GM12878 (cell line): Measurements from ENCODE around the gene SLC37A1. TPM values are rescaled to one million over a fixed set of nuclear protein-coding genes. Genes with fewer than 3 reads are reported as not detected.

Experiments
- ATAC-seq: fragments of 200-7000 bp; cut with Tn5 transposase; 3 replicates; pipeline ENCODE4 v1.9.1; 2020; ENCODE audit warnings: mild to moderate bottlenecking, moderate library complexity
- BruUV-seq: library from RNA; stranded (reverse); fragments of 400-500 nt; replicated peaks from 2 replicates; lab custom pipeline; 2021; lab: Mats Ljungman, UMichigan
- CTCF ChIA-PET: fragments of 300-600 bp; sonication (Branson Sonifier 250); formaldehyde crosslinking; extraction: SDS; loops from one replicate; lab custom pipeline; 2021; ENCODE audit warnings: inconsistent platforms; lab: Yijun Ruan, JAX
- POLR2A ChIA-PET: fragments of 350-600 bp; formaldehyde crosslinking; extraction: SDS; loops from one replicate; lab custom pipeline; 2021; ENCODE audit warnings: inconsistent platforms; lab: Charles Lee
- RAD21 ChIA-PET: fragments of 300-600 bp; sonication (Branson Sonifier 250); formaldehyde crosslinking; loops from one replicate; lab custom pipeline; 2023; ENCODE audit warnings: antibody characterized with exemption; ENCODE audit not compliant: unreplicated experiment; lab: Charles Lee
- SMC1A ChIA-PET: fragments of 300-600 bp; sonication (Branson Sonifier 250); formaldehyde crosslinking; loops from one replicate; lab custom pipeline; 2023; ENCODE audit not compliant: unreplicated experiment, uncharacterized antibody; lab: Charles Lee
- DNase-seq: peaks from one replicate; pipeline ENCODE4 v3.0.0-alpha.2; 2011; ENCODE audit warnings: low read depth, low spot score
- FAIRE-seq: peaks from 3 replicates; lab custom pipeline; 2011; peaks lifted over from hg19 to GRCh38; lab: Jason Lieb, UNC
- H2AFZ ChIP-seq: 2 replicates; pipeline ENCODE4 v1.6.0; 2011; ENCODE audit warnings: low read depth, low read length, control low read depth; ENCODE audit not compliant: control insufficient read depth
- H3K27ac ChIP-seq: 2 replicates; pipeline ENCODE4 v1.5.1; 2011; ENCODE audit warnings: control low read depth; ENCODE audit not compliant: control insufficient read depth, insufficient read depth
- H3K27me3 ChIP-seq, 2 experiments: replicated peaks in 1 of 2; 2 replicates each; pipeline versions ENCODE4 v1.6.0 to v1.6.1; 2011; ENCODE audit warnings: low read length in 1 of 2; ENCODE audit not compliant: control insufficient read depth in 2 of 2, insufficient read depth in 2 of 2
- H3K36me3 ChIP-seq, 2 experiments: 2 replicates each; pipeline ENCODE4 v1.5.1; 2011; ENCODE audit warnings: low read length in 1 of 2; ENCODE audit not compliant: control insufficient read depth in 2 of 2, insufficient read depth in 2 of 2
- H3K4me1 ChIP-seq: 2 replicates; pipeline ENCODE4 v1.6.1; 2011; ENCODE audit warnings: mild to moderate bottlenecking, low read length, moderate library complexity, mixed read lengths; ENCODE audit not compliant: control insufficient read depth, insufficient read depth
- H3K4me2 ChIP-seq: 2 replicates; pipeline ENCODE4 v1.6.0; 2011; ENCODE audit warnings: control low read depth; ENCODE audit not compliant: control insufficient read depth, insufficient read depth
- H3K4me3 ChIP-seq: fragments of 200-600 bp; sonication (generic); 2 replicates; pipeline ENCODE4 v1.5.1; 2016
- H3K79me2 ChIP-seq: 2 replicates; pipeline ENCODE4 v1.6.0; 2011; ENCODE audit warnings: low read length; ENCODE audit not compliant: control insufficient read depth, insufficient read depth
- H3K9ac ChIP-seq: 2 replicates; pipeline ENCODE4 v1.8.0; 2011; ENCODE audit warnings: low read length, control low read depth, mixed read lengths; ENCODE audit not compliant: control insufficient read depth, insufficient read depth
- H3K9me3 ChIP-seq: replicated peaks from 3 replicates; pipeline ENCODE4 v1.5.1; 2011; ENCODE audit warnings: mild to moderate bottlenecking, low read length; ENCODE audit not compliant: control insufficient read depth, insufficient read depth
- H4K20me1 ChIP-seq: 2 replicates; pipeline ENCODE4 v1.6.0; 2011; ENCODE audit not compliant: control insufficient read depth, insufficient read depth
- FOXM1 ChIP-seq: IDR thresholded peaks from 2 replicates; pipeline ENCODE4 v1.6.1; 2012; ENCODE audit warnings: low read depth, mild to moderate bottlenecking, inconsistent platforms, low read length, moderate library complexity
- JUND ChIP-seq: IDR thresholded peaks from 2 replicates; pipeline ENCODE4 v1.6.1; 2012; ENCODE audit warnings: low read depth, mild to moderate bottlenecking, low read length, improper control_type of control experiment, moderate library complexity
- LARP7 ChIP-seq: fragments of 450-650 bp; IDR thresholded peaks from 2 replicates; pipeline ENCODE4 v1.6.1; 2017; ENCODE audit warnings: mild to moderate bottlenecking
- MEF2B ChIP-seq: fragments of 450-650 bp; IDR thresholded peaks from 2 replicates; pipeline ENCODE4 v1.6.1; 2018; ENCODE audit warnings: mild to moderate bottlenecking, moderate library complexity; ENCODE audit not compliant: partially characterized antibody, poor library complexity, severe bottlenecking
- NR2F1 ChIP-seq: fragments of 450-650 bp; conservative IDR thresholded peaks from 2 replicates; pipeline ENCODE4 v1.6.1; 2017; ENCODE audit warnings: mild to moderate bottlenecking
- POU2F2 ChIP-seq: IDR thresholded peaks from 3 replicates; pipeline ENCODE4 v1.6.1; 2011; ENCODE audit warnings: low read depth, mild to moderate bottlenecking, low read length, borderline replicate concordance
- RB1 ChIP-seq: fragments of 450-650 bp; formaldehyde crosslinking; IDR thresholded peaks from 2 replicates; pipeline ENCODE4 v1.6.1; 2017; ENCODE audit warnings: mild to moderate bottlenecking, borderline replicate concordance
- SRF ChIP-seq, 2 experiments: IDR thresholded peaks; 2 replicates each; pipeline ENCODE4 v1.6.1; 2011; ENCODE audit warnings: low read depth in 2 of 2, low read length in 2 of 2, mild to moderate bottlenecking in 1 of 2, moderate library complexity in 1 of 2
- TCF7 ChIP-seq: IDR thresholded peaks from 2 replicates; pipeline ENCODE4 v1.6.1; 2014; ENCODE audit warnings: antibody characterized with exemption, borderline replicate concordance
- WGBS: methylation state at CpG from one replicate; pipeline ENCODE4 v1.1.6; 2016; ENCODE audit warnings: low lambda C conversion rate; ENCODE audit not compliant: insufficient replicate concordance, insufficient coverage; ENCODE audit errors: missing lambda C conversion rate; 5-methylcytosine and 5-hydroxymethylcytosine counted together
- in situ Hi-C: fragments of 300-500 bp; cut with MboI; formaldehyde crosslinking; loops from 9 replicates; pipeline ENCODE4 v1.14.3; 2018; ENCODE audit warnings: mixed read lengths
- intact Hi-C: fragments of 100-400 bp; cut with micrococcal nuclease; formaldehyde crosslinking; loops from one replicate; pipeline ENCODE4 v1.14.2; 2022; ENCODE audit not compliant: unreplicated experiment
- polyA plus RNA-seq, 11 experiments: library from polyadenylated mRNA; depleted of rRNA in 4 of 11; unstranded in 6 of 11; stranded (reverse) in 5 of 11; fragments of >200 nt; fragmentation: Nextera tagmentation in 4 of 11; fragmentation: Illumina TruSeq in 1 of 11; extraction: Ambion mirVana in 4 of 11; extraction: Trizol in 1 of 11; gene quantifications; 1 replicate in 1 of 11; 2 replicates in 10 of 11; pipeline versions ENCODE4 v1.2.1 to v1.2.3, GENCODE V29; 2011 to 2016; ENCODE audit warnings: inconsistent platforms in 2 of 11, missing spikeins in 2 of 11, low read depth in 1 of 11
- total RNA-seq, 4 experiments: library from RNA; depleted of rRNA in 3 of 4; stranded (reverse); fragments of >200 nt in 3 of 4; fragmentation: Illumina TruSeq in 1 of 4; extraction: Trizol in 1 of 4; gene quantifications; 2 replicates each; pipeline versions ENCODE4 v1.2.1 to v1.2.3, GENCODE V29; 2013 to 2021
- TF ChIP-seq, protein P1 (sequence below): fragments of 450-650 bp; IDR thresholded peaks from 2 replicates; pipeline ENCODE4 v1.6.1; 2016; ENCODE audit warnings: mild to moderate bottlenecking, moderate library complexity, borderline replicate concordance

SLC37A1 gene
- total and polyA plus RNA-seq, 10 of the 15 experiments (the other 5 are each of a cell fraction or from before 2014, with no cell fraction given): 1.1 to 35.5 (median 24.4) TPM

DNA sequence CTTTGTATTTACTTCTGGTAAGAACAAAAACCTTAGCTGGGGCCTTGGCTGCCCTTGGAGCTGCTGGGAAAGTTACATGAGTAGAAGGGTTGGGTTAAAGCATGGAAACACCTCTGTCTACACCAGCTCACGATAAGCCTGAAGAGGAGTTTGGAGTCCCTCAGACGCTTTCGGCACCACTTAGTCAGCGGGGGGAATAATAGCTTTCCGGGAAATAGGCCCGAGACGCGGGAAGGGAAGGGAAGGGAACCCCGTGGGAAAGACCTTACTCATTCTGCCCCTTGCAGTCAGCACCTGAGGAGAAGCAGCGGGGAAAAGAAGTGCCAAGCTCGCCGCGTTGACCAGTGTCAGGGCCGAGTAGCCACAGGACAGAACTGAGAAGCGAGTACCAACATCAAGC, 73.4 kb downstream of the SLC37A1 start (continued):
- TF ChIP-seq, protein P1, sequence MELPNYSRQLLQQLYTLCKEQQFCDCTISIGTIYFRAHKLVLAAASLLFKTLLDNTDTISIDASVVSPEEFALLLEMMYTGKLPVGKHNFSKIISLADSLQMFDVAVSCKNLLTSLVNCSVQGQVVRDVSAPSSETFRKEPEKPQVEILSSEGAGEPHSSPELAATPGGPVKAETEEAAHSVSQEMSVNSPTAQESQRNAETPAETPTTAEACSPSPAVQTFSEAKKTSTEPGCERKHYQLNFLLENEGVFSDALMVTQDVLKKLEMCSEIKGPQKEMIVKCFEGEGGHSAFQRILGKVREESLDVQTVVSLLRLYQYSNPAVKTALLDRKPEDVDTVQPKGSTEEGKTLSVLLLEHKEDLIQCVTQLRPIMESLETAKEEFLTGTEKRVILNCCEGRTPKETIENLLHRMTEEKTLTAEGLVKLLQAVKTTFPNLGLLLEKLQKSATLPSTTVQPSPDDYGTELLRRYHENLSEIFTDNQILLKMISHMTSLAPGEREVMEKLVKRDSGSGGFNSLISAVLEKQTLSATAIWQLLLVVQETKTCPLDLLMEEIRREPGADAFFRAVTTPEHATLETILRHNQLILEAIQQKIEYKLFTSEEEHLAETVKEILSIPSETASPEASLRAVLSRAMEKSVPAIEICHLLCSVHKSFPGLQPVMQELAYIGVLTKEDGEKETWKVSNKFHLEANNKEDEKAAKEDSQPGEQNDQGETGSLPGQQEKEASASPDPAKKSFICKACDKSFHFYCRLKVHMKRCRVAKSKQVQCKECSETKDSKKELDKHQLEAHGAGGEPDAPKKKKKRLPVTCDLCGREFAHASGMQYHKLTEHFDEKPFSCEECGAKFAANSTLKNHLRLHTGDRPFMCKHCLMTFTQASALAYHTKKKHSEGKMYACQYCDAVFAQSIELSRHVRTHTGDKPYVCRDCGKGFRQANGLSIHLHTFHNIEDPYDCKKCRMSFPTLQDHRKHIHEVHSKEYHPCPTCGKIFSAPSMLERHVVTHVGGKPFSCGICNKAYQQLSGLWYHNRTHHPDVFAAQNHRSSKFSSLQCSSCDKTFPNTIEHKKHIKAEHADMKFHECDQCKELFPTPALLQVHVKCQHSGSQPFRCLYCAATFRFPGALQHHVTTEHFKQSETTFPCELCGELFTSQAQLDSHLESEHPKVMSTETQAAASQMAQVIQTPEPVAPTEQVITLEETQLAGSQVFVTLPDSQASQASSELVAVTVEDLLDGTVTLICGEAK: no peak
- TF ChIP-seq JUND: no peak
- TF ChIP-seq LARP7: no peak
- TF ChIP-seq TCF7: no peak
- TF ChIP-seq MEF2B: no peak
- TF ChIP-seq NR2F1: no peak
- TF ChIP-seq RB1: no peak
- TF ChIP-seq POU2F2: no peak
- TF ChIP-seq, all 136 proteins: peak for 0

DNA sequence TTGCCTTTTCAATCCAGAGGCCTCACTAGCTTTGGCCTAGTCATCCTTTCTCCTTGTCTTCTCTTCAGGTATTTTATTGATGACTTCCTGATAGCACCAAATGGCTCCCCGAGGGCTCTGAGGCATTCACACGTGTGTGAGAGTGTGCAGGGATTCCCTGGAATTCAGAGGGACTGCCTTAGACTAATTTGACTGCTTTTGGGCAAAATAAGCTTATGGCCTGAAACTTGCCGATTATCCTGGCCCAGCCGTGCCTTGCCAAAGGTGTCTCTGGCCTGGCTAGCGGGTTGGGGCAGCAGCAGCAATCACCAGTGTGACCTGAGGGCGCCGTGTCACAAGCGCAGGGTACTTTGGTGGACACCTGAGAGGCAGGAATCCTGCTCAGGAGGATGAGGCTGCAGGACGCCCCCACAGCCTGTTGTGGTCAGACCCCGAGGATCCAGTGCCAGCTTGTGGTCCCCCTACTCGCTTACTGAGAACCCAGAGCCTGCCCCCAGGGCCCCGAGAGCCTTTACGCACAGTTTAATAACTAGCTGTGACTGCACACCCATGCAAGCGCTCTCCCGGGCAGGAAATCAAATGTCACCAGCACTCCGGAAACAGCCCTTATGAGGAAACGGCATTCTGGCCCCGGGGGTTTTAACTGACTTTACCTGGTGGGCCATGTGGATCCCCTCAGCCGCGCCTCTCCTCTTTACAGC, 76.9 kb downstream of the SLC37A1 start:
- H3K4me3 ChIP-seq: no peak overlapping the region
- intact Hi-C loops (no loop called here), in situ Hi-C loops (no loop called here)
- H3K27me3 ChIP-seq: no peaks in the 10 kb centered on the region
- no peak for ATAC-seq
- FAIRE-seq: no peak
- ChIA-PET POLR2A (no interaction called here), SMC1A (no interaction called here), CTCF (interaction anchor here (1.2 to 1.3 kb wide), 2 partner anchors 8 to 224 kb away, joined by 3 read pairs; no protein-coding TSS in a partner anchor), RAD21 (interaction anchor here (0.8 kb wide), 1 partner anchor 241 kb away, joined by 3 read pairs; no protein-coding TSS in a partner anchor)
- H3K79me2 ChIP-seq: no peaks in the 10 kb centered on the region
- BruUV-seq: no TSS peak
- no peak for DNase-seq
- H2AFZ ChIP-seq: no peak overlapping the region; the same call in 1 of the 2 replicates
- TF ChIP-seq FOXM1: no peak
- TF ChIP-seq SRF (IDR thresholded peaks at IDR 0.05; ENCODE audit: low read depth in 2 of 2, low read length in 2 of 2): peak; percentile 90 to 98
- no peaks in the 10 kb centered on the region for H3K9me3 ChIP-seq
- H4K20me1 ChIP-seq: no peaks in the 10 kb centered on the region
- WGBS: 22% methylated on average over 20 of the region's 20 CpGs
- no peaks in the 10 kb centered on the region for H3K36me3 ChIP-seq
- no peaks in the 10 kb centered on the region for H3K4me1 ChIP-seq
- H3K27ac ChIP-seq: no peak overlapping the region
- no peak overlapping the region for H3K9ac ChIP-seq
- H3K4me2 ChIP-seq: no peak overlapping the region
